ENCODE data around the gene STAB2.

Gene STAB2

GRCh38 chr12:103799504-103799856 is 212.4 kb downstream of the STAB2 start:
- Histone ChIP-seq H3K9me3 (ENCODE audit: control insufficient read depth, insufficient read depth, low read depth, low read length) (no peaks in the 10 kb centered on the region), H3K27ac (ENCODE audit: low read depth, low read length) (no peak overlapping the region), H3K4me1 (ENCODE audit: control insufficient read depth, insufficient read depth, low read length) (peaks cover 11% of the 10 kb centered on the region)

GRCh38 chr12:103799857-103800771 is 213.0 kb downstream of the STAB2 start:
- no peak overlapping the region for H3K27ac ChIP-seq (ENCODE audit: low read depth, low read length)
- peaks cover 27% of the 10 kb centered on the region for H3K36me3 ChIP-seq (ENCODE audit: control insufficient read depth, insufficient read depth, low read length)

More at GRCh38 chr12:103799504-103799856, 212.4 kb downstream of the STAB2 start:
- H3K27me3 ChIP-seq (ENCODE audit: control insufficient read depth, insufficient read depth, low read length), result no peaks in the 10 kb centered on the region
- no peak overlapping the region for H3K4me3 ChIP-seq (ENCODE audit: low read depth, low read length)
- H3K36me3 ChIP-seq (ENCODE audit: control insufficient read depth, insufficient read depth, low read length), result peaks cover 31% of the 10 kb centered on the region
- no peak overlapping the region for H3K9ac ChIP-seq (ENCODE audit: low read length)

GRCh38 chr12:103801709-103802585 is 214.9 kb downstream of the STAB2 start:
- no peak overlapping the region for H3K4me3 ChIP-seq (ENCODE audit: low read depth, low read length)
- H3K27ac ChIP-seq (ENCODE audit: low read depth, low read length), result no peak overlapping the region
- no peaks in the 10 kb centered on the region for H3K27me3 ChIP-seq (ENCODE audit: control insufficient read depth, insufficient read depth, low read length)
- no peak overlapping the region for H3K9ac ChIP-seq (ENCODE audit: low read length)
- H3K36me3 ChIP-seq (ENCODE audit: control insufficient read depth, insufficient read depth, low read length), result peaks cover 16% of the 10 kb centered on the region
- H3K4me1 ChIP-seq (ENCODE audit: control insufficient read depth, insufficient read depth, low read length), result peaks cover 20% of the 10 kb centered on the region
- H3K9me3 ChIP-seq (ENCODE audit: control insufficient read depth, insufficient read depth, low read depth, low read length), result no peaks in the 10 kb centered on the region

More at GRCh38 chr12:103799857-103800771, 213.0 kb downstream of the STAB2 start:
- Histone ChIP-seq H3K4me1 (ENCODE audit: control insufficient read depth, insufficient read depth, low read length) (peaks cover 17% of the 10 kb centered on the region), H3K4me3 (ENCODE audit: low read depth, low read length) (no peak overlapping the region), H3K9me3 (ENCODE audit: control insufficient read depth, insufficient read depth, low read depth, low read length) (no peaks in the 10 kb centered on the region), H3K9ac (ENCODE audit: low read length) (no peak overlapping the region), H3K27me3 (ENCODE audit: control insufficient read depth, insufficient read depth, low read length) (no peaks in the 10 kb centered on the region)

GRCh38 chr12:103802586-103802886 is 215.5 kb downstream of the STAB2 start:
- Histone ChIP-seq H3K27me3 (ENCODE audit: control insufficient read depth, insufficient read depth, low read length) (no peaks in the 10 kb centered on the region), H3K4me1 (ENCODE audit: control insufficient read depth, insufficient read depth, low read length) (peaks cover 20% of the 10 kb centered on the region), H3K9me3 (ENCODE audit: control insufficient read depth, insufficient read depth, low read depth, low read length) (no peaks in the 10 kb centered on the region), H3K36me3 (ENCODE audit: control insufficient read depth, insufficient read depth, low read length) (peaks cover 16% of the 10 kb centered on the region), H3K4me3 (ENCODE audit: low read depth, low read length) (no peak overlapping the region), H3K9ac (ENCODE audit: low read length) (no peak overlapping the region), H3K27ac (ENCODE audit: low read depth, low read length) (no peak overlapping the region)

- Histone ChIP-seq H3K27ac (ENCODE audit: low read depth, low read length) (no peak overlapping the region), H3K9ac (ENCODE audit: low read length) (no peak overlapping the region), H3K36me3 (ENCODE audit: control insufficient read depth, insufficient read depth, low read length) (peaks cover 4% of the 10 kb centered on the region; the same call in 1 of the 2 replicates), H3K4me3 (ENCODE audit: low read depth, low read length) (no peak overlapping the region), H3K27me3 (ENCODE audit: control insufficient read depth, insufficient read depth, low read length) (no peaks in the 10 kb centered on the region), H3K9me3 (ENCODE audit: control insufficient read depth, insufficient read depth, low read depth, low read length) (no peaks in the 10 kb centered on the region), H3K4me1 (ENCODE audit: control insufficient read depth, insufficient read depth, low read length) (peaks cover 20% of the 10 kb centered on the region)
Observed at GRCh38 chr12:103803847-103804246, 216.8 kb downstream of the STAB2 start.

- H3K9ac ChIP-seq (ENCODE audit: low read length), result no peak overlapping the region
- peaks cover 9% of the 10 kb centered on the region for H3K4me1 ChIP-seq (ENCODE audit: control insufficient read depth, insufficient read depth, low read length)
- H3K36me3 ChIP-seq (ENCODE audit: control insufficient read depth, insufficient read depth, low read length), result peaks cover 2% of the 10 kb centered on the region; the same call in 1 of the 2 replicates
- no peak overlapping the region for H3K27ac ChIP-seq (ENCODE audit: low read depth, low read length)
- H3K9me3 ChIP-seq (ENCODE audit: control insufficient read depth, insufficient read depth, low read depth, low read length), result no peaks in the 10 kb centered on the region
- no peak overlapping the region for H3K4me3 ChIP-seq (ENCODE audit: low read depth, low read length)
- H3K27me3 ChIP-seq (ENCODE audit: control insufficient read depth, insufficient read depth, low read length), result no peaks in the 10 kb centered on the region
Observed at GRCh38 chr12:103805655-103806360, 218.7 kb downstream of the STAB2 start.

- no peak overlapping the region for H3K9ac ChIP-seq (ENCODE audit: low read length)
- H3K4me1 ChIP-seq (ENCODE audit: control insufficient read depth, insufficient read depth, low read length), result peaks cover 9% of the 10 kb centered on the region
- no peaks in the 10 kb centered on the region for H3K9me3 ChIP-seq (ENCODE audit: control insufficient read depth, insufficient read depth, low read depth, low read length)
- H3K27me3 ChIP-seq (ENCODE audit: control insufficient read depth, insufficient read depth, low read length), result no peaks in the 10 kb centered on the region
- no peak overlapping the region for H3K4me3 ChIP-seq (ENCODE audit: low read depth, low read length)
- no peak overlapping the region for H3K27ac ChIP-seq (ENCODE audit: low read depth, low read length)
- H3K36me3 ChIP-seq (ENCODE audit: control insufficient read depth, insufficient read depth, low read length), result peaks cover 2% of the 10 kb centered on the region; the same call in 1 of the 2 replicates
Observed at GRCh38 chr12:103806803-103807202, 219.7 kb downstream of the STAB2 start.

GRCh38 chr12:103807561-103808238 is 220.6 kb downstream of the STAB2 start:
- H3K9me3 ChIP-seq (ENCODE audit: control insufficient read depth, insufficient read depth, low read depth, low read length), result no peaks in the 10 kb centered on the region
- H3K27ac ChIP-seq (ENCODE audit: low read depth, low read length), result no peak overlapping the region
- no peaks in the 10 kb centered on the region for H3K27me3 ChIP-seq (ENCODE audit: control insufficient read depth, insufficient read depth, low read length)
- no peak overlapping the region for H3K9ac ChIP-seq (ENCODE audit: low read length)
- peaks cover 9% of the 10 kb centered on the region for H3K4me1 ChIP-seq (ENCODE audit: control insufficient read depth, insufficient read depth, low read length)
- no peak overlapping the region for H3K4me3 ChIP-seq (ENCODE audit: low read depth, low read length)
- H3K36me3 ChIP-seq (ENCODE audit: control insufficient read depth, insufficient read depth, low read length), result peaks cover 2% of the 10 kb centered on the region; the same call in 1 of the 2 replicates

- H3K36me3 ChIP-seq (ENCODE audit: control insufficient read depth, insufficient read depth, low read length), result peaks cover 6% of the 10 kb centered on the region; the same call in 1 of the 2 replicates
- H3K4me1 ChIP-seq (ENCODE audit: control insufficient read depth, insufficient read depth, low read length), result peaks cover 9% of the 10 kb centered on the region
- no peak overlapping the region for H3K4me3 ChIP-seq (ENCODE audit: low read depth, low read length)
- H3K9me3 ChIP-seq (ENCODE audit: control insufficient read depth, insufficient read depth, low read depth, low read length), result no peaks in the 10 kb centered on the region
- no peak overlapping the region for H3K9ac ChIP-seq (ENCODE audit: low read length)
- no peak overlapping the region for H3K27ac ChIP-seq (ENCODE audit: low read depth, low read length)
- H3K27me3 ChIP-seq (ENCODE audit: control insufficient read depth, insufficient read depth, low read length), result no peaks in the 10 kb centered on the region
Observed at GRCh38 chr12:103808239-103808880, 221.3 kb downstream of the STAB2 start.

- no peaks in the 10 kb centered on the region for H3K9me3 ChIP-seq (ENCODE audit: control insufficient read depth, insufficient read depth, low read depth, low read length)
- no peak overlapping the region for H3K9ac ChIP-seq (ENCODE audit: low read length)
- H3K27ac ChIP-seq (ENCODE audit: low read depth, low read length), result no peak overlapping the region
- peaks cover 9% of the 10 kb centered on the region for H3K4me1 ChIP-seq (ENCODE audit: control insufficient read depth, insufficient read depth, low read length)
- no peak overlapping the region for H3K4me3 ChIP-seq (ENCODE audit: low read depth, low read length)
- H3K36me3 ChIP-seq (ENCODE audit: control insufficient read depth, insufficient read depth, low read length), result peaks cover 9% of the 10 kb centered on the region; the same call in 1 of the 2 replicates
- H3K27me3 ChIP-seq (ENCODE audit: control insufficient read depth, insufficient read depth, low read length), result no peaks in the 10 kb centered on the region
Observed at GRCh38 chr12:103809154-103809553, 222.1 kb downstream of the STAB2 start.

Measured in HUES6 (cell line).